ENCODE measurements around the gene CEP72. TPM values are rescaled to one million over a fixed set of nuclear protein-coding genes. Genes with fewer than 3 reads are reported as not detected.

Gene CEP72
- total RNA-seq, 1 experiment from 2014 or later = 24.8 TPM

DNA sequence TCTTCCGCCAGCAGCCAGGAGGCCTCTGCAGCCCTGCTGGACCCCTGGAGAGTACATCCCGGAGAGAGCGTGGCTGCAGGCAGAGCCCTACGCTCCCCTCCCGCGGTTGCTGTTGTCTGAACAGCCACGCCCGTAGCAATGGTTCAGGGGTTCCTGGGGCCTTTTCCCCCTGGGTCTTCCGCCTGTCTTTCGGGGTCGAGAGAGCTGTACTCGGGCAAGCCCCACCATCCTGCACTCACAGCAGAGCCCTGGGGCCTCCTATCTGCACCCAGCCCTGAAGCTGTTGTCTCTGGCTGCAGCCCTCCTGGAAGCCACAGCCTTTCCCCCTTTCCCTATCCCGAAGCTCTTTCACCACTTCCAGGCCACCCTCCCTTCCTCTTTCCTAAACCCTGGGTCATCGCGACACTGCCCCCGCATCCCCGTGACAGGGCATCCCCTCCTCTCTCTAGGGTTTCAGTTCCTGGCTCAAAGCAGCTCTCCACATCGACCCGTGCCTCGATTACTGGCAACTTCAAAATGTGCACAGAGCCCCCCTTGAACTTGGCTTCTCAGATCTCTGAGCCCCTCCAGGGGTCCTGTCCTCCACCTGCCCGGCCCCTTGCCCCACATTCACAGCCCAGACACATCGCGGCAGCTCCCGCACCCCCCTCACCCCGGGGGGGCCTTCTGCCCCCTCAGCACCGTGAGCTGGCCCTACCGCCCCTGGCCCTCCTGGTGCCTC, 43.9 kb upstream of the CEP72 start:
- no peak for DNase-seq
- Mint-ChIP-seq H3K27me3 (ENCODE audit: low read depth) (peaks cover 35% of the 10 kb centered on the region), H3K27ac (no peak overlapping the region), H3K4me3 (no peak overlapping the region; a peak in 1 of 5 replicates), H3K9me3 (peaks cover 0 to 3% of the 10 kb centered on the region in 2 experiments; a peak in 1 of 5 replicates), H3K36me3 (ENCODE audit: insufficient read depth in 1 of 3, low read depth in 3 of 3) (no peaks in the 10 kb centered on the region), H3K4me1 (peaks cover 6 to 12% of the 10 kb centered on the region in 2 experiments)
- TF ChIP-seq, protein P1, sequence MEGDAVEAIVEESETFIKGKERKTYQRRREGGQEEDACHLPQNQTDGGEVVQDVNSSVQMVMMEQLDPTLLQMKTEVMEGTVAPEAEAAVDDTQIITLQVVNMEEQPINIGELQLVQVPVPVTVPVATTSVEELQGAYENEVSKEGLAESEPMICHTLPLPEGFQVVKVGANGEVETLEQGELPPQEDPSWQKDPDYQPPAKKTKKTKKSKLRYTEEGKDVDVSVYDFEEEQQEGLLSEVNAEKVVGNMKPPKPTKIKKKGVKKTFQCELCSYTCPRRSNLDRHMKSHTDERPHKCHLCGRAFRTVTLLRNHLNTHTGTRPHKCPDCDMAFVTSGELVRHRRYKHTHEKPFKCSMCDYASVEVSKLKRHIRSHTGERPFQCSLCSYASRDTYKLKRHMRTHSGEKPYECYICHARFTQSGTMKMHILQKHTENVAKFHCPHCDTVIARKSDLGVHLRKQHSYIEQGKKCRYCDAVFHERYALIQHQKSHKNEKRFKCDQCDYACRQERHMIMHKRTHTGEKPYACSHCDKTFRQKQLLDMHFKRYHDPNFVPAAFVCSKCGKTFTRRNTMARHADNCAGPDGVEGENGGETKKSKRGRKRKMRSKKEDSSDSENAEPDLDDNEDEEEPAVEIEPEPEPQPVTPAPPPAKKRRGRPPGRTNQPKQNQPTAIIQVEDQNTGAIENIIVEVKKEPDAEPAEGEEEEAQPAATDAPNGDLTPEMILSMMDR (conservative IDR thresholded peaks at IDR 0.05) = no peak
- Histone ChIP-seq H2BK12ac (ENCODE audit: insufficient read length, low read depth, low read length) (no peak overlapping the region), H4K5ac (ENCODE audit: insufficient read length, low read depth, low read length) (no peak overlapping the region), H3K4me1 (ENCODE audit: insufficient read depth, low read length) (no peaks in the 10 kb centered on the region), H3K4me2 (ENCODE audit: insufficient read depth, insufficient read length, low read length) (no peak overlapping the region), H2BK5ac (ENCODE audit: insufficient read length, low read length) (no peak overlapping the region), H3K79me2 (ENCODE audit: insufficient read depth, low read length) (no peaks in the 10 kb centered on the region), H3T11ph (ENCODE audit: low read length) (no peak overlapping the region), H2BK15ac (ENCODE audit: low read depth, low read length) (no peak overlapping the region), H3K23ac (ENCODE audit: insufficient read length, low read depth, low read length) (no peak overlapping the region), H2AK5ac (ENCODE audit: insufficient read length, low read length) (no peak overlapping the region), H3K4ac (ENCODE audit: low read depth, low read length) (no peak overlapping the region), H3K9me3 (ENCODE audit: control insufficient read depth, low read depth, low read length) (no peaks in the 10 kb centered on the region), H2AFZ (ENCODE audit: low read length) (no peak overlapping the region), H3K14ac (ENCODE audit: insufficient read depth, low read length) (no peak overlapping the region), H3K79me1 (ENCODE audit: insufficient read depth, low read depth, low read length, poor library complexity, severe bottlenecking) (no peaks in the 10 kb centered on the region), H3K27me3 (ENCODE audit: insufficient read depth, low read length) (peaks cover 2% of the 10 kb centered on the region; the same call in 1 of the 2 replicates), H3K56ac (ENCODE audit: insufficient read length, low read depth, low read length) (no peak overlapping the region), H3K23me2 (ENCODE audit: insufficient read length, low read depth, low read length, poor library complexity, severe bottlenecking) (no peaks in the 10 kb centered on the region), H3K18ac (ENCODE audit: insufficient read length, low read depth, low read length) (no peak overlapping the region), H3K9ac (ENCODE audit: extremely low read depth, insufficient read length, low read length) (no peak overlapping the region), H4K91ac (ENCODE audit: insufficient read length, low read depth, low read length) (no peak overlapping the region), H4K20me1 (ENCODE audit: control insufficient read depth, insufficient read depth, insufficient read length) (no peaks in the 10 kb centered on the region), H2BK20ac (ENCODE audit: low read depth, low read length, poor library complexity, severe bottlenecking) (no peak overlapping the region), H2BK120ac (ENCODE audit: low read depth, low read length, poor library complexity, severe bottlenecking) (no peak overlapping the region), H4K8ac (replicated peaks; ENCODE audit: insufficient read length, low read depth, low read length) (no peak overlapping the region), H3K27ac (ENCODE audit: insufficient read length, low read depth, low read length) (no peak overlapping the region)
- no CpG with 5 or more reads among the region's 27 CpGs for WGBS (ENCODE audit: extremely low coverage, insufficient read length, low lambda C conversion rate)

All from H9 (cell line).